GM13976 (cell line): Measurements from ENCODE around the gene AMPD1.

Source experiments
- DNase-seq: peaks from one replicate; pipeline ENCODE4 v3.0.0; 2012; ENCODE audit warnings: low spot score
- in situ Hi-C: fragments of 300-500 bp; cut with MboI; formaldehyde crosslinking; loops from one replicate; pipeline ENCODE4 v1.12.0; 2022; ENCODE audit warnings: low sequenced_read_pairs, mixed read lengths, inconsistent platforms; ENCODE audit not compliant: unreplicated experiment
- TF ChIP-seq, protein P1 (sequence below): IDR thresholded peaks from 2 replicates; pipeline ENCODE4 v1.5.1; 2012; ENCODE audit warnings: borderline replicate concordance, mild to moderate bottlenecking; ENCODE audit not compliant: insufficient read depth; ENCODE audit errors: extremely low read depth, missing control alignments, control extremely low read depth

The AMPD1 gene

DNA sequence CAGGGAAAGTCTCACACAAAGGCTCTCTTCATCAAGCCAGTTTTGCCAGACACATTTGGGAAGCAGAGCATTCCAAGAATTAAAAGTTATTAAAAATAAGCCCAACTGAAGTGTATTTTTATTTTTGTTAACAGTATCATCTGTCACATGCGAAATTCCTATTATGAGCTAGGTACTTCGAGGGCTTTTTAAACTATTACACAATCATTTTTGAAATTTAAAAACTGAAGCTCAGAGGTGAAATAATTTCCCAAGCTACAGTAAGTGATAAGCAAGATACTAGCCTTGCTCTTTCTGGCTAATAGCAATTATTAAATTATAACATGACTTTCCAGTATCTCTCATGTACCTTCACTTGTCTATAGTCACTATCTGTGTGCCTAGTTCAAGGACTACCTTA is 33.2 kb upstream of the AMPD1 start:
- DNase-seq: no peak
- TF ChIP-seq, protein P1, sequence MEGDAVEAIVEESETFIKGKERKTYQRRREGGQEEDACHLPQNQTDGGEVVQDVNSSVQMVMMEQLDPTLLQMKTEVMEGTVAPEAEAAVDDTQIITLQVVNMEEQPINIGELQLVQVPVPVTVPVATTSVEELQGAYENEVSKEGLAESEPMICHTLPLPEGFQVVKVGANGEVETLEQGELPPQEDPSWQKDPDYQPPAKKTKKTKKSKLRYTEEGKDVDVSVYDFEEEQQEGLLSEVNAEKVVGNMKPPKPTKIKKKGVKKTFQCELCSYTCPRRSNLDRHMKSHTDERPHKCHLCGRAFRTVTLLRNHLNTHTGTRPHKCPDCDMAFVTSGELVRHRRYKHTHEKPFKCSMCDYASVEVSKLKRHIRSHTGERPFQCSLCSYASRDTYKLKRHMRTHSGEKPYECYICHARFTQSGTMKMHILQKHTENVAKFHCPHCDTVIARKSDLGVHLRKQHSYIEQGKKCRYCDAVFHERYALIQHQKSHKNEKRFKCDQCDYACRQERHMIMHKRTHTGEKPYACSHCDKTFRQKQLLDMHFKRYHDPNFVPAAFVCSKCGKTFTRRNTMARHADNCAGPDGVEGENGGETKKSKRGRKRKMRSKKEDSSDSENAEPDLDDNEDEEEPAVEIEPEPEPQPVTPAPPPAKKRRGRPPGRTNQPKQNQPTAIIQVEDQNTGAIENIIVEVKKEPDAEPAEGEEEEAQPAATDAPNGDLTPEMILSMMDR: no peak
- in situ Hi-C loops: no loop called here

DNA sequence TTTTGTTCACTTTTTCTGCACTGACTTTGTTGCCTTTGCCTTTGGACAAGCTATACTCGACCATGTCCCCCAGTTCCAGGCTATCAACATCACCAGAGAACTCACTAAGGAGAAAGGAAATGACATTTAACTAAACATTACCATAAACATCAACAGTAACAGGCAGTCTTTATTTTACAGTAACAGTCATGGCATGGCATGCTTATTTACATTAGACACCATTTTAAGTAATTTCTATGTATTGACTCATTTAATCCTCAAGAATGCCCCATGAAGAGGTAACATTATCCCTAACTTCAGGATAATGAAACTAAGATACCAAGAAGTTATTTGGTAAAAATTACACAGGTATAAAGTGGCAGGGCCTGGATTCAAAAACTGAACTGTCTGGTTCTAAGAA is 29.9 kb upstream of the AMPD1 start:
- DNase-seq: no peak
- TF ChIP-seq, protein P1: no peak
- in situ Hi-C loops: no loop called here

DNA sequence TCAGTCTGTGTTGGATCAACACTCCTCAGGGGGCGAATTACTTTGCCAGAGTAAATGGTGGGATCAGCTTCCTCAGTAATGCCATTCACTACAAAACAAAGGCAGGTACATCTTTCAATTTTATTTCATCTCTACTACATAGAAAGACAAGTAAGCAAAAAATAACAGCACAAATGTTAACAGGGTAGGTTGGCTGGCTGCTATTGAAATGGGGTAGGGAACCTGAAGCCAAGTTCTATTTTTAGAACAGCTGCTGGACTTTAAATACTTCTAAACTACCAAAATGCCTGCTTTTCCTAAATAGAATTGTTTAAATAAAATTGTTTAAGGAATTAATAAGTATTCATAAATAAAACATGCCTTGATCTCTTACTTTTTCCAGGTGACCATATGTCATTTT is 28.6 kb upstream of the AMPD1 start:
- TF ChIP-seq, protein P1: no peak
- DNase-seq: no peak
- in situ Hi-C loops: no loop called here

DNA sequence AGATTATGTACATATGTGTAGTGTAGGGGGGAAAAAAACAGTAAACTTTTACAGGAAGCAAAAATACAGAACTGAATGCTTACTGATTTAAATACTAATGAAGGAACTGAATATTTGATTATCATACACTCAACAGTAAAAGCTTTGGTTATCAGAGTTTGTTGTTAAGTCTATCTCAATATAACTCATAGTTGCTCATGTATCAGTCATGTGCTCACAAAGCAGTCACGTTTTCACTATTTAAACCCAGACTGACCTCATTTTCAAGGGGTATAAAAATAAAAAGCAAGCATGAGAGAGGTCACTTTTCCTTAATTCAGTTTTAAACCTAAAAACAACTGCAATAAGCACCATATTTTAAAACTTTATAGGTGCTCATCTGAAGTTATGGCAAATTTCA is 28.1 kb upstream of the AMPD1 start:
- no peak for DNase-seq
- in situ Hi-C loops: no loop called here
- TF ChIP-seq, protein P1: no peak

DNA sequence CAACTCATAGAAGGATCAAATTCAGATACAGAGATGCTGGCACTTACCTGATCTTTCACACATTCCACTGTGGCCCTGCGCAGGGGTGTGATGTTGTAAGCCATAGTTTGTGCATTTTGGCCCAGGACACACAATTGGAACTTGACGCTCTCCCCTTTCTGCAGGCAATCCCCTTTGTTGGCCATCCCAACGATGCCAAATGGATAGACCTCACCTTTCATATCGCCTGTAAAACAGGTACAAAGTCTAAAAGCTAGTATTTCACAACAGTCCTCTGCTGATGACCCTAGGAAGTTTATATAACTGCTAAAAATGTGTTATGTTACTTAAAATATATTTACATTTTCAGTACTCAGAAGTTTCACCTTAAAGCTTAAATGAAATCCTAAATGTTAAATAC is 25.1 kb upstream of the AMPD1 start:
- DNase-seq: no peak
- in situ Hi-C loops: no loop called here
- TF ChIP-seq, protein P1: no peak

DNA sequence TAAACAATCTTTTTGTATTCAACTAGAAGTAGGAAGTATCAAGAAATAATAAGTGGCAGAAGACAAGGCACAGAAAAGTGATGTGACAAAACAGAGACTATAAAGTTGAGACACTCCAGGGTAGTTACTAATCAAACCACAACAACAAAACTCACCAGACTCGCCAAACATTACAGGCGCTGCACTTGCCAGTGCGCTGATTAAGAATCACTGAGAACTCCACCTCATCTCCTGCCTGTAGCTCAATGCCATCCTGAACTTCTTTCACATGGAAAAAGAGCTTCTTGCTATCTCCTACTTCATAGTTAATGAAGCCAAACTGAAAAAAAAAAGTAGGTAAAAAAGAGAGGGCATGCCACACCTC is 24.1 kb upstream of the AMPD1 start:
- DNase-seq: no peak
- in situ Hi-C loops: no loop called here
- TF ChIP-seq, protein P1: no peak
